ENCODE data around the gene GRIN1.
"Not testable (repeated sequence)": the region's sequence is repeated elsewhere in the genome, so short reads cannot be mapped to it uniquely, and the experiment has no call there.

The GRIN1 gene

GRCh38 chr9:137111788-137112563, 27.0 kb upstream of the GRIN1 start:
- no peak for DNase-seq

- DNase-seq, result no peak
Measured at GRCh38 chr9:137112564-137113384, 26.2 kb upstream of the GRIN1 start.

- no peak for DNase-seq
Measured at GRCh38 chr9:137113385-137114159, 25.4 kb upstream of the GRIN1 start.

- DNase-seq, result no peak
Measured at GRCh38 chr9:137114220-137114612, 24.7 kb upstream of the GRIN1 start.

GRCh38 chr9:137114613-137115393, 24.2 kb upstream of the GRIN1 start, which contains the start of gene DPP7:
TSS of gene DPP7 (minus strand) at chr9:137114733. CDS start at chr9:137114713, 20 bp downstream.
- DNase-seq, result peak in 1 of 2 experiments; percentile 59

GRCh38 chr9:137115394-137116026, 23.4 kb upstream of the GRIN1 start:
- DNase-seq, result no peak

- DNase-seq, result no peak
Measured at GRCh38 chr9:137116027-137116507, 22.9 kb upstream of the GRIN1 start.

GRCh38 chr9:137116728-137117127, 22.2 kb upstream of the GRIN1 start:
- no peak for DNase-seq

GRCh38 chr9:137117269-137117731, 21.7 kb upstream of the GRIN1 start:
- no peak for DNase-seq

GRCh38 chr9:137118092-137118603, 20.8 kb upstream of the GRIN1 start:
- DNase-seq, result not testable (repeated sequence)

- not testable (repeated sequence) for DNase-seq
Measured at GRCh38 chr9:137121927-137122795, 16.8 kb upstream of the GRIN1 start.

- DNase-seq, result not testable (repeated sequence)
Measured at GRCh38 chr9:137122796-137123467, 16.0 kb upstream of the GRIN1 start.

GRCh38 chr9:137123468-137123837, 15.5 kb upstream of the GRIN1 start:
- no peak for DNase-seq

GRCh38 chr9:137123952-137124462, 14.9 kb upstream of the GRIN1 start:
- not testable (repeated sequence) for DNase-seq

- no peak for DNase-seq
Measured at GRCh38 chr9:137126786-137127185, 12.2 kb upstream of the GRIN1 start.

- no peak for DNase-seq
Measured at GRCh38 chr9:137127301-137128157, 11.4 kb upstream of the GRIN1 start.

- no peak for DNase-seq
Measured at GRCh38 chr9:137128158-137128861, 10.6 kb upstream of the GRIN1 start.

Measured in NCI-H526 (cell line).